Effector memory CD4-positive, alpha-beta T cell (primary cell): ENCODE data around the gene CCND1.
"Not testable (repeated sequence)": the region's sequence is repeated elsewhere in the genome, so short reads cannot be mapped to it uniquely, and the experiment has no call there.

Experiments
- DNase-seq, 3 donors: peaks; one replicate each; pipeline ENCODE4 v3.0.0-alpha.2; 2020
- H3K27ac ChIP-seq: 2 replicates; pipeline ENCODE4 v1.7.0; 2013; ENCODE audit warnings: mild to moderate bottlenecking, low read length, moderate library complexity; ENCODE audit not compliant: insufficient read depth, poor library complexity, severe bottlenecking
- H3K27me3 ChIP-seq: replicated peaks from 2 replicates; pipeline ENCODE4 v1.7.0; 2013; ENCODE audit warnings: mild to moderate bottlenecking, low read length; ENCODE audit not compliant: insufficient read depth, control insufficient read depth, poor library complexity, severe bottlenecking
- H3K36me3 ChIP-seq: 2 replicates; pipeline ENCODE4 v1.7.0; 2013; ENCODE audit warnings: mild to moderate bottlenecking, low read length, moderate library complexity; ENCODE audit not compliant: control insufficient read depth, insufficient read depth
- H3K4me1 ChIP-seq: 2 replicates; pipeline ENCODE4 v1.7.0; 2013; ENCODE audit warnings: low read length, mild to moderate bottlenecking; ENCODE audit not compliant: control insufficient read depth, insufficient read depth, poor library complexity, severe bottlenecking
- H3K4me3 ChIP-seq: 2 replicates; pipeline ENCODE4 v1.7.0; 2013; ENCODE audit warnings: low read length, low read depth, mild to moderate bottlenecking; ENCODE audit not compliant: insufficient read depth, poor library complexity, severe bottlenecking
- H3K9me3 ChIP-seq: 2 replicates; pipeline ENCODE4 v1.7.0; 2013; ENCODE audit warnings: mild to moderate bottlenecking, low read length, moderate library complexity; ENCODE audit not compliant: control insufficient read depth

Gene CCND1

DNA sequence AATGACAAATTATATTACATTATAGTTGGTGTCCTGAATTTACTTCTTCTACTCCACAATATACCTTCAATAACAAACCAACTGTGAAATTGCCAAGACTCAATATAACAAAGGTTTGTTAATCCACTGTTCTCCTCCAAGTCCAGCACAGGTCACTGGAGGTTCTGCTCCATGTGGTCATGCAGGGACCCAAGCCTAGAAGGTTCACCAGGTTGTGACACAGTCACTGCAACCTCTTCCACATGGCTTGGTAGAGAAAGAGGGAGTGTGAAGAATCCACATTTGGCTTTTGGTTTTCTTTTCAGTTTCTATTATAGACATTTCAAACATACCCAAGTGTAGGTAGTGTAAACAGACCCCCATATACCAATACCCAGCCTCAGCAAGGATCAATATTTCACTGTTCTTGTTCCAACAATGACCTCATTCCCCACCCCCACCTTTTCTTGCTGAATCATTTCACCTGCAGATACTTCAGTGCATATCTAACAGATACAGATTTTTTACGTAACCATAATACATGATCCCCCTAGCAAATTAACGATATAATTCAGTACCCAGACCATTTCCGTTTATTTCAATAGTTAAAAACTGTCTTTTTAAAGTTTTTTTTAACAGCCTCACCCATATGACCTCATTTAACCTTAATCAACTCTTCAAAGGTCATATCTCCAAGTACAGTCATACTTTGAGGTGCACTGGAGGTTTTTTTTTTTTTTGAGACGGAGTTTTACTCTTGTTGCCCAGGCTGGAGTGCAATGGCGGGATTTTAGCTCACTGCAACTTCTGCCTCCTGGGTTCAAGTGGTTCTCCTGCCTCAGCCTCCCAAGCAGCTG, 48.7 kb downstream of the CCND1 start:
- Histone ChIP-seq H3K9me3 (no peaks in the 10 kb centered on the region), H3K4me3 (no peak overlapping the region), H3K27me3 (no peaks in the 10 kb centered on the region), H3K36me3 (no peaks in the 10 kb centered on the region), H3K27ac (no peak overlapping the region), H3K4me1 (no peaks in the 10 kb centered on the region)
- no peak for DNase-seq

DNA sequence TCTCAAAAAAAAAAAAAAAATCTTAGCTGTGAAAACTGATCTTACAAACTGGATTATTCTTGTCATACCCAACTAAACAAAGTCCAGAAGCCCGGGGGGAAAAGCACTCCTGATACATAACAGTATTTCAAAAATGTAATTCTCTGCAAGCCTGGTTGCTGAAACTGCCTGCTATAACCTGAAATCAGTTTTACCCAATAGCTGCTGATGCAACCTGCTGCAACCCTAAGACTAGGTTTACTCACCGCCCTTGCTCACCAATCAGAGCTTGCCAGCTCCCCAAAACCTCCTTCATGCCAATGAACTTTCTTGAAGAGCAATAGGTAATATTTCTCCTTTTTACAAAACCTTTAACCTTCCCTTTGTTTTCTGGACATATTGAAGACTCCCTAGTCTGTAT, 50.5 kb downstream of the CCND1 start:
- H3K9me3 ChIP-seq, result no peaks in the 10 kb centered on the region

DNA sequence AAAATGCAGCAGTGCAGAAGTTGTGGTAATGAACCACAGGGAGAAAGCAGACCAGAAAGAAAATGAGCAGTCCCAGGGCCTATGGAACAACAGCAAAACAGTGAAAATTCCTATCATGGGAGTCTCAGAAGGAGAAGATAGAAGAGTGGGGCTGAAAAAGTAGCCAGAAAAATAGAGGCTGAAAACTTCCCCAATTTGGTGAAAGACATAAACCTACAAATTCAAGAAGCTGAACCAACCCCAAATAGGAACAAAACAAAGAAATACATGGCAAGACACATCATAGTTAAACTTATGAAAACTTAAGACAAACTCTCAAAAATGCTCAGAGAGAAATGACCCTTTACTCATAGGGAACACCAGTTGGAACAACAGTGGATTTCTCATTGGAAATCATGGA, 51.5 kb downstream of the CCND1 start:
- H3K9me3 ChIP-seq, result no peaks in the 10 kb centered on the region
- no peaks in the 10 kb centered on the region for H3K4me1 ChIP-seq
- no peak overlapping the region for H3K27ac ChIP-seq
- H3K36me3 ChIP-seq, result no peaks in the 10 kb centered on the region
- no peak overlapping the region for H3K4me3 ChIP-seq
- DNase-seq, result no peak
- H3K27me3 ChIP-seq, result no peaks in the 10 kb centered on the region

More for the DNA sequence above, 50.5 kb downstream of the CCND1 start:
- DNase-seq, result no peak
- Histone ChIP-seq H3K4me3 (no peak overlapping the region), H3K36me3 (no peaks in the 10 kb centered on the region), H3K27ac (no peak overlapping the region), H3K4me1 (no peaks in the 10 kb centered on the region), H3K27me3 (no peaks in the 10 kb centered on the region)

DNA sequence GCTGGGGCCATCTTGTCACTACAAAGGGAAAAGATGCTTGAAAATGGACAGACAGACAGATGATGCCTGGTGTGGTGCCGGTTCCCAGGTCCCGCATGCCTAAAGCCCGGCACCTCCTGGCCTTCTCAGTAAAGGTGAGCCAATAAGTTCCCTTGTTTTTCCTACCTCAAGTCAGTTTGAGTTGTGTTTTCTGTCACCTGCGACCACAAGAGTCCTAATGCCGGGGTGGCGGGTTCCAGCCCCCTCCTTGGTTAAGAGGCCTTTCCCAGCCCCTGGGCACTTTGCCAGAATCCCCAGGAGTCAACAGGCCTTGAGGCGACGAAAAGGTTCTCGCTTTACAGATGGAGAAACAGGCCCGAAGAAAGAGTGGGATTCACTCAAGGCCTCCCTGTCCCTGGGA, 53.8 kb downstream of the CCND1 start:
- no peaks in the 10 kb centered on the region for H3K27me3 ChIP-seq
- DNase-seq, result no peak

DNA sequence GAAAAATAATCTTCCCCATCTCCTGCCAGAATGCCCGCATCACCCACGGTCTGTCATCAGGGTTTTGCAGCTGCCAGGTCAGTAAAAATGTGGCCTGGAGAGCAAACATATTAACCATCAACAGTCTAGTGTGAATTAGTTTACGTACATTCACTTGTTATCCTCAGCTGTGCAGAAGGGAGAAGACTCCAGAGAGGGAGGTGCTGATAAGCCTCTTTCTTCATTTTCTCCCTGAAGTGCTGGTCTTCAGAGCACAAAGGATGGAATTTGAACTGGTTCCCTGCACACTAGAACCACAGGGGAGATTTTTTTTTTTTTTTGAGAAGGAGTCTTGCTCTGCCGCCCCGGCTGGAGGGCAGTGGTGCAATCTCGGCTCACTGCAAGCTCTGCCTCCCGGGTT, 54.6 kb downstream of the CCND1 start:
- Histone ChIP-seq H3K4me3 (no peak overlapping the region), H3K9me3 (no peaks in the 10 kb centered on the region), H3K27ac (no peak overlapping the region), H3K4me1 (no peaks in the 10 kb centered on the region), H3K27me3 (peaks cover 2% of the 10 kb centered on the region), H3K36me3 (no peaks in the 10 kb centered on the region)
- no peak for DNase-seq

More for the DNA sequence above, 53.8 kb downstream of the CCND1 start:
- Histone ChIP-seq H3K4me1 (no peaks in the 10 kb centered on the region), H3K36me3 (no peaks in the 10 kb centered on the region), H3K27ac (no peak overlapping the region), H3K9me3 (no peaks in the 10 kb centered on the region), H3K4me3 (no peak overlapping the region)

DNA sequence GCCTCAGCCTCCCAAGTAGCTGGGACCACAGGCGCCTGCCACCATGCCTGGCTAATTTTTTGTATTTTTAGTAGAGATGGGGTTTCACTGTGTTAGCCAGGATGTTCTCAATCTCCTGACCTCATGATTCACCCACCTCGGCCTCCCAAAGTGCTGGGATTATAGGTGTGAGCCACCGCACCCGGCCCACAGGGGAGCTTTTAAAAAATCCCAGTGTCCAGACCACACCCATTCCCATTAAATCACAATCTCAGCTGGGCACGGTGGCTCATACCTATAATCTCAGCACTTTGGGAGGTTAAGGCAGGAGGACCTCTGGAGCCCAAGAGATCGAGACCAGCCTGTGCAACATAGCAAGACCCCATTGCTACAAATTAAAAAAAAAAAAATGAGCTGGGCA, 55.0 kb downstream of the CCND1 start:
- not testable (repeated sequence) for H3K9me3 ChIP-seq, H3K27ac ChIP-seq, H3K4me1 ChIP-seq, H3K4me3 ChIP-seq, DNase-seq, H3K27me3 ChIP-seq, H3K36me3 ChIP-seq

DNA sequence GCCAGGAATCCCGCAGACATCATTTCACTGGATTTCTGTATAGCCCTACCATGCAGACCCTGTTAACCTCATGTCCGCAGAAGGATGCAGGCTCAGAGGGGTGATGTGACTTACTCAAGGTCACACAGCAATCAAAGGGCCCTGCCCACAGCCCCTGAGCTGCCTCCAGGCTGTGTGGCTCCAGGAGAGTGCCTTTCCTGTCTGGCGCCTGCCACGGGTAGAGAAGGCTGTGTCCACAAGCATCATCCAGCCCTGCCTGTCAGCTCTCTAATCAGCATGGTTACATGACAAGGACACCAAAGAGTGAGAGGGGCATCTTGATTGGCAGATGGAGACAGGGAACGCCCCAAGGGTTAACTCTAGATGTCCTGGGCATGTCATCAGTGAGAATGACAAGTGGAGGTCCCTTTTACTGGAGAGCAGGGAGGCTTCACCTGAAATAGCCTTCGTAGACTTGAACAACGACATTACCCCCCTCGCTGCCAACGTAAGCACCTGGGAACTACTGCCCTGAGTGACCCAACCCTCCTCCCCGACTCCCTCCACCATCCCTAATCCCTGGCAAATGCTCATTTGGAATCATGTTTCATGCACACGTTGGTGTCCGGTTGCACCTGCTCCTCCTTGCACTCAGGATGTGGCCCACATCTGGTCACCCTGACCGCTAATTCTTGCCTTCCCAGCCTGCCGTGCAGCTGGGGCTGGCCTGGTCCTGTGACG, 56.0 kb downstream of the CCND1 start:
- Histone ChIP-seq H3K4me1 (no peaks in the 10 kb centered on the region), H3K27me3 (peaks cover 9% of the 10 kb centered on the region), H3K27ac (no peak overlapping the region), H3K9me3 (no peaks in the 10 kb centered on the region), H3K4me3 (no peak overlapping the region), H3K36me3 (no peaks in the 10 kb centered on the region)
- no peak for DNase-seq

DNA sequence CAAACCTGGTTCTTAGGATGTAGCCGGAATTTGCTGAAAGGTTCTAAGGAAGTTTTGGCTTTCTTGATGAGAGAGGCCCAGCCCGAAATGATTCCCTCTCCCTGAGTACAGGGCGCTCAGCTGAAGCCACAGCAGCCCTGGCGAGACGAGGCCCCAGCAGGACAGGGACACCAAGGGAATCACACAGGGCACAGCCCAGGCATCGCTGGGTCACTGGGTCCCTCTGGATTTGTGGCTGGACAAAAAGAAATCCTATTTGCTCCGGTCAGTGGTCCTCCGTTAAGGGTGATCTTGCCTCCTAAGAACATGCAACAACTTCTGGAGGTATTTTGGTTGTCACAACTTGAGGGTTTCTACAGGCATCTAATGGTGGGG, 56.5 kb downstream of the CCND1 start:
- no peaks in the 10 kb centered on the region for H3K9me3 ChIP-seq
- peaks cover 12% of the 10 kb centered on the region for H3K27me3 ChIP-seq
- no peaks in the 10 kb centered on the region for H3K4me1 ChIP-seq
- no peaks in the 10 kb centered on the region for H3K36me3 ChIP-seq
- no peak overlapping the region for H3K27ac ChIP-seq
- no peak overlapping the region for H3K4me3 ChIP-seq
- no peak for DNase-seq

DNA sequence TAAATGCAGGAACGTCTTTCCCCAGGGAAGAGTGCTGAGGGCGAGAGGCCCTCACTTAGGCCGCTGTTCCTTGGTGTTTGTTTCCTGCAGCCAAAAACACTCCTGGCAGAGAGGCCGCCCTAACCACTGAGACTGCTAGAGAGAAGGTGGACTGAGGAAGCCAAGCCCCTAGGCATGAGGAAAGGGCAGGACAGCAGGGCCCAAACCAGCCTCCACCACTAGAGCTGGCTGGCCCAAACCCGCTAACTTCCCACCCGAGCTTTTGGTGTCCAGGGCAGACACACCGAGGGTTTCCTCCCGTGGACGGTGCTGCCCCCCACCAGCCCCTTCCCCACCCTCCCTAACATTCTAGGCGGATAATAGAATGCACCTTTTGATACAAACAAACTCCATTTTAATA, 56.9 kb downstream of the CCND1 start:
- H3K9me3 ChIP-seq, result no peaks in the 10 kb centered on the region
- DNase-seq, result no peak
- H3K4me1 ChIP-seq, result no peaks in the 10 kb centered on the region
- H3K4me3 ChIP-seq, result no peak overlapping the region
- H3K27me3 ChIP-seq, result peaks cover 12% of the 10 kb centered on the region
- H3K27ac ChIP-seq, result no peak overlapping the region
- H3K36me3 ChIP-seq, result no peaks in the 10 kb centered on the region

DNA sequence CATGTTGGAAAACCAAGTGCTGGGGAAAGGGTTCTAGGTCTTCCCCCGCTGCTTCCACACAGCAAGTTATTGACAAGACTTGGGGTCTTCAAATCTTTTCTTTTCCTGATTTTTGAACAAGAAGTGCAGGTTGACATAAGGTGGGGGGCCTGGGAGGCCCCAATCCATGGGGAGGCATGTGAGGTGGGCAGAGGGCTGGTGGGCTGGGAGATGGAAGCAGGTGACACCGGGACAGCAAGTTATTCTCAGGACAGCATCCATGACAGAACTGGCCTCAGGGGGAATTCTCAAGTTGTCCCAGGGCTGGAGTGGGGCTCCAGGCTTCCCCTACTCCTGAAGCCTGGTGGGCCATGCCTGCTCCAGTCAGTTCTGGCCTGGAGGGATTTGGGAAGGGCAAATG, 57.4 kb downstream of the CCND1 start:
- H3K4me1 ChIP-seq, result no peaks in the 10 kb centered on the region
- H3K36me3 ChIP-seq, result no peaks in the 10 kb centered on the region
- no peak for DNase-seq
- no peak overlapping the region for H3K4me3 ChIP-seq
- no peak overlapping the region for H3K27ac ChIP-seq
- H3K9me3 ChIP-seq, result no peaks in the 10 kb centered on the region
- H3K27me3 ChIP-seq, result peaks cover 14% of the 10 kb centered on the region
